DND-41 (cell line): Measurements from ENCODE around the gene TBC1D28.
"Not testable (repeated sequence)": the region's sequence is repeated elsewhere in the genome, so short reads cannot be mapped to it uniquely, and the experiment has no call there.

ENCODE experiments used
- EZH2 ChIP-seq: IDR thresholded peaks from 3 replicates; pipeline ENCODE4 v1.6.1; 2012; ENCODE audit warnings: borderline replicate concordance, low read depth, mild to moderate bottlenecking, moderate library complexity, low read length, inconsistent platforms; ENCODE audit not compliant: severe bottlenecking
- TF ChIP-seq, protein P1 (sequence below): IDR thresholded peaks from 2 replicates; pipeline ENCODE4 v1.5.1; 2012; ENCODE audit warnings: borderline replicate concordance, low read length, moderate library complexity, mild to moderate bottlenecking; ENCODE audit not compliant: poor library complexity, severe bottlenecking; ENCODE audit errors: extremely low read depth

DNA sequence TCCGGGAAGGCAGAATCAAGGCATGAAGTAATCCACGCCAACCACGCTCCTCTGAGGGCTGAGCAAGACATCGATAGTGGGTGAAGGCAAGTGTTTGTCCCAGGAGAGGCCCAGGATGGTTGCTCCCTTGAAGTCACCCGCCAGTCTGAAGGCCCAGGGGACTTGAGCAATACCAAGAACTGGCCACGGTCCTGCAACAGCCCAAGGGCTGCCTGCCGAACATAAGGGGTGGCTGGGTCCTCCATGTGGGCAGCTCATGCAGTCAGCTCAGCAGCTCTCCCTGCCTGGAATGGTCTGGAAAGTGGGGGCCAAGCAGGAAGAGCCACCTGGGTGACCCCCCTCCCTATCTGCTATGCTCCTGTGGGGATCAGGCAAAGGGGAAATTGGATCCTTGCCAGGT is 8.4 kb downstream of the TBC1D28 start:
- TF ChIP-seq, protein P1, sequence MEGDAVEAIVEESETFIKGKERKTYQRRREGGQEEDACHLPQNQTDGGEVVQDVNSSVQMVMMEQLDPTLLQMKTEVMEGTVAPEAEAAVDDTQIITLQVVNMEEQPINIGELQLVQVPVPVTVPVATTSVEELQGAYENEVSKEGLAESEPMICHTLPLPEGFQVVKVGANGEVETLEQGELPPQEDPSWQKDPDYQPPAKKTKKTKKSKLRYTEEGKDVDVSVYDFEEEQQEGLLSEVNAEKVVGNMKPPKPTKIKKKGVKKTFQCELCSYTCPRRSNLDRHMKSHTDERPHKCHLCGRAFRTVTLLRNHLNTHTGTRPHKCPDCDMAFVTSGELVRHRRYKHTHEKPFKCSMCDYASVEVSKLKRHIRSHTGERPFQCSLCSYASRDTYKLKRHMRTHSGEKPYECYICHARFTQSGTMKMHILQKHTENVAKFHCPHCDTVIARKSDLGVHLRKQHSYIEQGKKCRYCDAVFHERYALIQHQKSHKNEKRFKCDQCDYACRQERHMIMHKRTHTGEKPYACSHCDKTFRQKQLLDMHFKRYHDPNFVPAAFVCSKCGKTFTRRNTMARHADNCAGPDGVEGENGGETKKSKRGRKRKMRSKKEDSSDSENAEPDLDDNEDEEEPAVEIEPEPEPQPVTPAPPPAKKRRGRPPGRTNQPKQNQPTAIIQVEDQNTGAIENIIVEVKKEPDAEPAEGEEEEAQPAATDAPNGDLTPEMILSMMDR = not testable (repeated sequence)
- not testable (repeated sequence) for TF ChIP-seq EZH2
